Kidney epithelial cell (primary cell): ENCODE data around the gene ADAMTS9. TPM values are rescaled to one million over a fixed set of nuclear protein-coding genes. Genes with fewer than 3 reads are reported as not detected.
A peak's percentile ranks its signal among the peaks of the same experiment; 100 is the strongest.

Experiments used
- DNase-seq: peaks from one replicate; pipeline ENCODE4 v3.0.0-alpha.2; 2010; ENCODE audit warnings: low read depth
- H3K27me3 ChIP-seq: 2 replicates; pipeline ENCODE4 v1.6.0; 2011; ENCODE audit warnings: low read length; ENCODE audit not compliant: control insufficient read depth, insufficient read depth
- H3K36me3 ChIP-seq: 2 replicates; pipeline ENCODE4 v1.5.1; 2011; ENCODE audit warnings: low read length; ENCODE audit not compliant: control insufficient read depth, insufficient read depth
- H3K4me3 ChIP-seq: 2 replicates; pipeline ENCODE4 v1.5.1; 2011; ENCODE audit warnings: low read depth, mild to moderate bottlenecking, control low read depth, low read length
- total RNA-seq: library from RNA; depleted of rRNA; stranded (reverse); fragments of >200 nt; gene quantifications from 2 replicates; pipeline ENCODE4 v1.2.3, GENCODE V29; 2015
- TF ChIP-seq, protein P1 (sequence below): IDR thresholded peaks from 2 replicates; pipeline ENCODE4 v1.5.1; 2011; ENCODE audit warnings: mild to moderate bottlenecking, moderate library complexity, low read length, control low read depth, inconsistent platforms; ENCODE audit not compliant: insufficient read depth, poor library complexity, severe bottlenecking

ADAMTS9 gene
- total RNA-seq, 1 donor from 2014 or later: 211 TPM

DNA sequence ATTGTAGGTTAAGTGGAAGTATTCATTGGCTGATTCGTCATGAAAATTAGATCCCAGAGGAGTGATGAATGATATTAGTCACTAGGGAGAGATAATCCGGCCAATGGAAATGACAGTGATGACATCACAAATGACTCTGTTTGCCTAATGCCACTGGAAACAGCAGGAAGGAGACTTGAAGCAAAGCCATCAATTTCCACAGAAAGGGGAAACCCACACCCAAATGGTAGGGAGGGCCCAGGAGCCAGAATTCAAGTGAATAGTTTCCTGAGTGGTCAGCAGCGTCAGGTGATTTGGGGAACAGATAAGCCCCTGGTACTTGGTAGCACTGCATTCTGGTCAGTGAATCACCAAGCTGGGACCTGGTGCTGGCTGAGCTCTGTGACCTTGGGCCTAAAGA, 3.3 kb upstream of the ADAMTS9 start:
- no peak overlapping the region for H3K4me3 ChIP-seq
- DNase-seq: no peak

DNA sequence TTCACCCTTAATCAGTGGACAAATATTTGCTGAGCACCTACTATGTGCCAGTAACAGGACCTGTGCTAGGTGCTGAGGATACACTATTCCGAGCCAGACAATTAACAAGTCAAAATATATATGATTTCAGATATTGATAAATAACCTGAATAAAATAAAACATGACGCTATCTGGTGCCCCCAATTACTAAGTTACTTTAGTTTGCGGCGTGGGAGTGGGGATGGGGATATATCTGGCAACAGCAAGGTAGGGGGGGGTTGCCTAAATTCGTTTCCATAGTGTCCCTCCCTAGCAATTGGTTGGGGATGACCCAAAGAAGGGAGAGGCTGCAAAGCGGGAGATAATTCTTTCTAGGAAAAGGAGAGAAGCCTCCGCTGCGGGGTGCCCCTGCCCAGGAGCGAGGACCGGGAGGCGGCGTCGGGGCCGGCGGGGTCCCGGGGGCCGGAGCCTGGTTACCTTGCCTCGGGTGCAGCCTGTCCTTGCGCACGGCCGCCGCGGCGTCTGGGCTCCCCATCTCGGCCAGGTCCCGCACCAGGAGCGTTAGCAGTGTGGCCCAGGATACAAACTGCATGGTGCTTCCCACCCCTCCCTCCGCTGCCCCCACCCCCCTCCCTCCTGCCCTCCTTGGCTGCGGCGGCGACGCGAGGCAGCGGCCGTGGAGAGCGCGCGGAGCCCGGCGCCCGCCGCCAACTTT, 567 bp downstream of the ADAMTS9 start:
- TF ChIP-seq, protein P1, sequence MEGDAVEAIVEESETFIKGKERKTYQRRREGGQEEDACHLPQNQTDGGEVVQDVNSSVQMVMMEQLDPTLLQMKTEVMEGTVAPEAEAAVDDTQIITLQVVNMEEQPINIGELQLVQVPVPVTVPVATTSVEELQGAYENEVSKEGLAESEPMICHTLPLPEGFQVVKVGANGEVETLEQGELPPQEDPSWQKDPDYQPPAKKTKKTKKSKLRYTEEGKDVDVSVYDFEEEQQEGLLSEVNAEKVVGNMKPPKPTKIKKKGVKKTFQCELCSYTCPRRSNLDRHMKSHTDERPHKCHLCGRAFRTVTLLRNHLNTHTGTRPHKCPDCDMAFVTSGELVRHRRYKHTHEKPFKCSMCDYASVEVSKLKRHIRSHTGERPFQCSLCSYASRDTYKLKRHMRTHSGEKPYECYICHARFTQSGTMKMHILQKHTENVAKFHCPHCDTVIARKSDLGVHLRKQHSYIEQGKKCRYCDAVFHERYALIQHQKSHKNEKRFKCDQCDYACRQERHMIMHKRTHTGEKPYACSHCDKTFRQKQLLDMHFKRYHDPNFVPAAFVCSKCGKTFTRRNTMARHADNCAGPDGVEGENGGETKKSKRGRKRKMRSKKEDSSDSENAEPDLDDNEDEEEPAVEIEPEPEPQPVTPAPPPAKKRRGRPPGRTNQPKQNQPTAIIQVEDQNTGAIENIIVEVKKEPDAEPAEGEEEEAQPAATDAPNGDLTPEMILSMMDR: no peak
- no peak for DNase-seq
- Histone ChIP-seq H3K4me3 (peak overlapping the region; percentile 81), H3K27me3 (no peaks in the 10 kb centered on the region), H3K36me3 (no peaks in the 10 kb centered on the region)

More for the DNA sequence above, 3.3 kb upstream of the ADAMTS9 start:
- Histone ChIP-seq H3K36me3 (no peaks in the 10 kb centered on the region), H3K27me3 (no peaks in the 10 kb centered on the region)
- TF ChIP-seq, protein P1: no peak

GRCh38 chr3:64686446-64686908, 1.3 kb downstream of the ADAMTS9 start:
- no peak for DNase-seq
- H3K4me3 ChIP-seq: peak overlapping the region; percentile 81
- no peaks in the 10 kb centered on the region for H3K27me3 ChIP-seq
- H3K36me3 ChIP-seq: no peaks in the 10 kb centered on the region
- TF ChIP-seq, protein P1: no peak

DNA sequence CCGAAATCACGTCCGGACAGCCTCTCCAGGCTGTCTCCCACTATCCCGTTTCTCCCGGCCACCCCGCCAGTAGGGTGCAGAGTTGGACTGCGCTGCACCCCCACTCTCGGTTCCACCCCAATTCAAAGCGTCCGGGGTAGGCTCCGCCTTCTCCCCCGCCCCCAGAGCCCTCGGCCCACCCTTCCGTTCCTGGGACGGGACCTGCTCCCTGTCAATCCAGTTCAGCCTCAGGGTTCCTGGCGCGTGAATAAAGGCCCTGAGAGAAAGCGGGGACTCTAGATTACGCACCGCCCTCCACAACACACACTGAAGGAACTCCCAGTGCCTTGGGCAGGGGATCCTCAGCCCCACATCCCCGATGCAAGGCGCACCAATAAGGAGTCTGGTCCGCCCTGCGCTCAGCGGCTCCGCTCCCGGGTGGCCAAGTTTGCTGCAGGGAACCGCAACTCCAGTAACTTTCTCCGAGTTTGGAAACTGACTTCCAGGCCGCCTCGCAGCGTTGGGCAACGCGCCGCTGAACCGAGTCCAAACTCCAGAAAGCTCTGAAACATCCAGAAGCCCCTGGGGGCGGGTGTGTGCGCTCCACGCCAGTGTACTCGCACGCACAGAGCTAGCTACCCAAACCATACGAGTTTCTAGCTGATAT, 1.9 kb downstream of the ADAMTS9 start:
- Histone ChIP-seq H3K27me3 (no peaks in the 10 kb centered on the region), H3K4me3 (peak overlapping the region; percentile 81), H3K36me3 (no peaks in the 10 kb centered on the region)
- no peak for DNase-seq
- TF ChIP-seq, protein P1: peak; percentile 55

DNA sequence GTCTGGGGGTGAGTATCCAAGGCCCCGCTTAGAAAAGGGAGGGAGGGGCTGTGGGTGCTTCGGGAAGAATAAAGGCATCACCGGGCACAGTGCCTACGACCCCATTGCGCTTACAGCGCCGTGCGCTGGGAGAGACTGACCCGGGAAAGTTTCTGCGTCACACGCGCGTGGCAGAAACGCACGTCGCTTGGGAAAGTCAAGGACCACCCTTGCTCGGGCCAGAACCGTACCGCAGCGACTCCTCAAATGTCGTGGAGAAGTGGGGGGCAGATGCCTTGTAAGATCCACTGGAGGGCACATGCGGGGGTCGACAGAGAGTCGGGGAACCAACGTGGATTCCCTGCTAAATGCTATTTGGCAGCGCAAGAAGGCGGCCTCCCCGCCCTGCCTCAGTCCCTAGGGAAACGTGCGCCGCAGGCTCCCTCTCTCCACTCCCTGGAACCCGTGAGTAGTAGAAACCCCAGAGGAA, 2.4 kb downstream of the ADAMTS9 start:
- TF ChIP-seq, protein P1: no peak
- no peaks in the 10 kb centered on the region for H3K27me3 ChIP-seq
- H3K4me3 ChIP-seq: peak overlapping the region; percentile 81
- DNase-seq: no peak
- H3K36me3 ChIP-seq: no peaks in the 10 kb centered on the region
